AG09319 (cell line): ENCODE measurements around the gene TRPM2.

Source experiments
- DNase-seq: peaks from one replicate; pipeline ENCODE4 v3.0.0-alpha.2; 2010; ENCODE audit warnings: low read depth; ENCODE audit errors: extremely low read depth
- CTCF ChIP-seq: IDR thresholded peaks from 2 replicates; pipeline ENCODE4 v1.5.1; 2011; ENCODE audit warnings: low read depth, mild to moderate bottlenecking, inconsistent platforms, low read length, moderate library complexity

The TRPM2 gene

GRCh38 chr21:44322621-44323325, 30.6 kb upstream of the TRPM2 start:
- no peak for DNase-seq
- no peak for TF ChIP-seq CTCF

GRCh38 chr21:44323591-44323990, 29.8 kb upstream of the TRPM2 start:
- TF ChIP-seq CTCF: no peak
- DNase-seq: no peak

- no peak for TF ChIP-seq CTCF
- no peak for DNase-seq
Observed at GRCh38 chr21:44324106-44324853, 29.1 kb upstream of the TRPM2 start.

- DNase-seq: no peak
- no peak for TF ChIP-seq CTCF
Observed at GRCh38 chr21:44324854-44325107, 28.6 kb upstream of the TRPM2 start.

GRCh38 chr21:44325386-44326271, 27.8 kb upstream of the TRPM2 start:
- DNase-seq: no peak
- no peak for TF ChIP-seq CTCF

- no peak for TF ChIP-seq CTCF
Observed at GRCh38 chr21:44326272-44326647, 27.2 kb upstream of the TRPM2 start.

More at GRCh38 chr21:44326272-44326647, 27.2 kb upstream of the TRPM2 start:
- DNase-seq: no peak
